ENCODE data around the gene MB21D2.

GRCh38 chr3:192892981-192893700 is 24.5 kb downstream of the MB21D2 start:
- no peak for TF ChIP-seq CTCF (IDR thresholded peaks at IDR 0.05)
- no peak for TF ChIP-seq EZH2 (IDR thresholded peaks at IDR 0.05; ENCODE audit: borderline replicate concordance, insufficient read depth, low read depth, low read length, poor library complexity, severe bottlenecking)

All from B cell (primary cell).